ENCODE results near the gene FAM171A1.
"Not testable (repeated sequence)": the region's sequence is repeated elsewhere in the genome, so short reads cannot be mapped to it uniquely, and the experiment has no call there.

FAM171A1 gene

GRCh38 chr10:15345450-15345849 lies 25.6 kb downstream of the FAM171A1 start:
- DNase-seq (ENCODE audit: low read depth in 4 of 4, low spot score in 1 of 4), result no peak

DNA sequence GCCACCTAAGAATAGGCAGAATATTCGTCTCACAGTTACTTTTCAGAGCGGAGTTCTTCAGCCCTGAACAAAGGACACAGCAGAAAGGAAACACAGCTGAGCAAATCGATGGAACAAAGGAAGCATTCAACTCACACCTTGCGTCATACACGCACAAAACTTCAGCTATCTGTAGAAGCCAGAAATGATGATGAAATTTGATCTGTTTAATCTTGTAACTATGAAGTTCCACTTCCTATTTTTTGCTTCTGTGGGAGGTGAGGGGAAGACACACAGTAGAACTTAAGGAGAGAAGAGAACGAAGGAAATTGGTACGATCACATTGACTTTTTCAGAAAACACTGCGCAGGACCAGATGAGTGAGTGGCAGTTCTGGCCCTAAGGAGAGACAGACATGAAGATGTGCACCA lies 26.2 kb downstream of the FAM171A1 start:
- DNase-seq (ENCODE audit: low read depth in 4 of 4, low spot score in 1 of 4), result no peak

GRCh38 chr10:15344256-15344875 lies 26.7 kb downstream of the FAM171A1 start:
- no peak for DNase-seq (ENCODE audit: low read depth in 4 of 4, low spot score in 1 of 4)

- no peak for DNase-seq (ENCODE audit: low read depth in 4 of 4, low spot score in 1 of 4)
Measured at GRCh38 chr10:15342970-15343369, 28.1 kb downstream of the FAM171A1 start.

- DNase-seq (ENCODE audit: low read depth in 4 of 4, low spot score in 1 of 4), result no peak
Measured at GRCh38 chr10:15341502-15342128, 29.5 kb downstream of the FAM171A1 start.

DNA sequence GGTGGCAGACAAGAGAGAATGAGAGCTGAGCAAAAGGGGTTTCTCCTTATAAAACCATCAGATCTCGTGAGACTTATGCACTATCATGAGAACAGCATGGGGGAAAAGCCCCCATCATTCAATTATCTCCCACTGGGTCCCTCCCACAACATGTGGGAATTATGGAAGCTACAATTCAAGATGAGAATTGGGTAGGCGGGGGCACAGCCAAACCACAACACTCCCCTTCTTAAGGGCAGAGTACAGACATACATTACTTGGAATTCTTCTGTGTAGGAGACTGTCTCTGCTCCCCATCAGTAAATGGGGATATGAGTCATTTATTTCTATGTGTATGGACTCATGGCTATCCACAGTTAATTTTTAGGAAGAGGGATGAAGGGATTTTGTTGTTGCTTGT lies 31.2 kb downstream of the FAM171A1 start:
- DNase-seq (ENCODE audit: low read depth in 4 of 4, low spot score in 1 of 4), result no peak

GRCh38 chr10:15337441-15337923 lies 33.6 kb downstream of the FAM171A1 start:
- not testable (repeated sequence) for DNase-seq (ENCODE audit: low read depth in 4 of 4, low spot score in 1 of 4)

DNA sequence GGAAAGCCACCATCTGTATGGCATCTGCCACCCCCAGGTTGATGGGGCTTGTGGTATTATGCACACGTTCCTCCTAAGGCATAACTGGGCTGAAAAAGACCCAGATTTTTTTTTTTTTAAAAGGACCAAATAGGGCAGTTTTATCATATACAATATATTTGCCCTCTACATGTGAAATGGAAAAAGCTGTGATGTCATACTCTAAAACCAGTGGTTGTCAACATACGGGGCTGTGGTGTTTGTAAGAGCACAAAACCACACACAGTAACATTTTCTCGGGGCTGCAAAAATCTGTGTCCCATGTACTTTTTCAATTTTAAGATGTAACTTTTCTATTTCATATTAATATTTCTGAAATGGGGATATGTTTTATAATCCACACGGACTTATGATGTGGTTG lies 34.9 kb downstream of the FAM171A1 start:
- DNase-seq (ENCODE audit: low read depth in 4 of 4, low spot score in 1 of 4), result no peak

DNA sequence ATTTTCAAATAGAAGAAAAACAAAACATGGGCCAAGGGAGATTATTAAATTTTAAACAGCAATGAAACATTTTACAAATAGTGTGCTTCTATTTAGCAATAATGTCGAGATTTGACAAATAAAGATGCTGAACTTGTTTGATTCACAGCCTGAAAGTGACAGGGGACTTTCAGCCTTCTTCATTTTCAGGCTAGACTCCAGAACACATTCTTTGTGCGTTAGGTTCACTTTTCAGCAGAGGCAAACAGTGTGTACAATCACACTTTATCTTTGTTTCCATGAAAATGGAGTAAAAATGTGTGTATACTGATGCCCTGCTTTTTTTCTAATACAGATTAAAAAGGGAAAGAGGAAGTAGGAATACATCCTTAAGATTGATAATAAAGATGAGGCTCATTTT lies 35.6 kb downstream of the FAM171A1 start:
- no peak for DNase-seq (ENCODE audit: low read depth in 4 of 4, low spot score in 1 of 4)

GRCh38 chr10:15334650-15335323 lies 36.3 kb downstream of the FAM171A1 start:
- DNase-seq (ENCODE audit: low read depth in 4 of 4, low spot score in 1 of 4), result no peak

DNA sequence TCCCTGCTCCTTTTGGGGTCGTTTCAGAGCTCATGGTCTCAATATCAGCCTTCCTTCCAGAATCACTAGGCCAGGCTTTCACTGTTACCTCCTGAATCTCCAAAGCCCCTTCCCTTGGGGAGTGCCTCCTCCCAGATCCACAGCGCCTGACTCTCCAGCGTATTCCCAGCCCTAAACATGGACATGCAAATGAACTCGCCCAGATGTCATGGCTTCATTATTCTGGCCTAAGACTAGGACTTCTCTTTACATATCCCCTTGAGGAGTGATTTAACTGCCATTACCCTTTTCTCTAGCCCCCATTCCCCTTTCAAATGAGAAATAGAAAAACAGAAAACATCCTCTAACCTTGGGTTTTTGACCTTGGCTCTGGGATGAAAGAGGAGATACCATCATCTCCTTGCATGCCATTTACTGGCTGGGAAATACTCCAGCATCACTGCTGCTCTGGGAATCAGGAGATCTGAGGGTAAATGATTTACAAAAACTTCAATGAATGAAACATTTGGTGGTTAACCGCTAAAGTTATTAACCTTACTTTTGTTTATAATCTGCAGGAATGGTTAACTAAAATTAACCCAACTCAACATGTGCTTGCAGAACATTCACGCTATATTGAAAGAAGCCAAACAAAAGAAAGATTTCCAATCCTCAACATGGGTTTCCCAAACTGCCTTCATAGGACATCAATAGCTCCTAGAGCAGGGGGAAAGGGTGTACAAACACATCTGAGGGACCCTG lies 37.0 kb downstream of the FAM171A1 start:
- DNase-seq (ENCODE audit: low read depth in 4 of 4, low spot score in 1 of 4), result no peak

GRCh38 chr10:15333181-15333580 lies 37.9 kb downstream of the FAM171A1 start:
- DNase-seq (ENCODE audit: low read depth in 4 of 4, low spot score in 1 of 4), result not testable (repeated sequence)

- no peak for DNase-seq (ENCODE audit: low read depth in 4 of 4, low spot score in 1 of 4)
Measured at GRCh38 chr10:15331461-15331860, 39.6 kb downstream of the FAM171A1 start.

DNA sequence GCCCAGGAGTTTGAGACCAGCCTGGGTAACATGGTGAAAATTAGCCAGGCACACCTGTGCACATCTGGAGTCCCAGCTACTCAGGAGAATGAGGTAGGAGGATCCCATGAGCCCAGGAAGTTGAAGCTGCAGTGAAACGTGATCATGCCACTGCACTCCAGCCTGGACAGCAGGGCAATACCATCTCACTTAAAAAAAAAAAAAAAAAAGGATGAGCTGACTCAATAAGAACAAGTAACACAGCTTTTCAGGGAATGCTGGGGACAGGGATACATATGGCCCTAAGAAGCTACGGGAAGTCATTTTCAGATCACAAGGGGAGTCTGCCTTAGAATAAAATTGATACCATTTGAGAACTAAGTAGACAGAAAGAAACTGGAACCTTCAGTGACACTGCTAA lies 41.7 kb downstream of the FAM171A1 start:
- no peak for DNase-seq (ENCODE audit: low read depth in 4 of 4, low spot score in 1 of 4)

DNA sequence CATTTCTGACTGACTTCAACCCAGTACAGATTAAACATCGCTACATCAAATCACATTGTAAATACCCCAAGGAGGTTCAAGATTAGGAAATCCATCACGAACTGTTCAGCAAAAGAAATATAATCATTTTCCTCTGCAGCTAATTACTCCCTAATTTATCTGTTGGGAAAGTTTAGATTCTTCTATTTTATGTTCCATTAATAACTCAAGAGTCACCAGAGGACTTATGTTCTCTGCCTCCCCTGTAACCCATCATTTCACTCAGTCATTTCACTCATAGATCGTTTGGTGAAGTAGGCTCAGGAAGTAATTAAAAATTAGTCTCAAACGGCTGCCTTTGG lies 45.2 kb downstream of the FAM171A1 start:
- no peak for DNase-seq (ENCODE audit: low read depth in 4 of 4, low spot score in 1 of 4)

GRCh38 chr10:15325243-15325943 lies 45.7 kb downstream of the FAM171A1 start:
- DNase-seq (ENCODE audit: low read depth in 4 of 4, low spot score in 1 of 4), result no peak

- DNase-seq (ENCODE audit: low read depth in 4 of 4, low spot score in 1 of 4), result no peak
Measured at GRCh38 chr10:15324611-15325010, 46.5 kb downstream of the FAM171A1 start.

DNA sequence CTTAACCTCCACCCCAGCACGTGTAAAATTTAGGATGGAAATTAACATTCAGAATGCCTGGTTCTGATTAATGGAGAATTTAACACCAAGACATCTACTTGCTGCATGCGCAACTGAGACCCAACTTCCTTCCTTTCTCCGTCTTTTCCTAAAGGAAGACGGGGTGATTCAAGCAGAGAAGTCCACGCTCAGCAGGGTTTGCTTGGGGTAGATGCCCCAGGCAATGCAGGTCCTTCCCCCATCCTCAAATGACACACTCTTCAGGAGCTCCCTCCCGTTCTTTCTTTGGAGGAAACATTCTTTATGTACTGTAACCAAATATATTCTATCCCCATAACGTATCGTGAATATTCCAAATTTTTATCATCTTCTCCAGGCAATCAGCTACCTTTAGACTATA lies 47.0 kb downstream of the FAM171A1 start:
- DNase-seq (ENCODE audit: low read depth in 4 of 4, low spot score in 1 of 4), result no peak

GRCh38 chr10:15322356-15322755 lies 48.7 kb downstream of the FAM171A1 start:
- no peak for DNase-seq (ENCODE audit: low read depth in 4 of 4, low spot score in 1 of 4)

DNA sequence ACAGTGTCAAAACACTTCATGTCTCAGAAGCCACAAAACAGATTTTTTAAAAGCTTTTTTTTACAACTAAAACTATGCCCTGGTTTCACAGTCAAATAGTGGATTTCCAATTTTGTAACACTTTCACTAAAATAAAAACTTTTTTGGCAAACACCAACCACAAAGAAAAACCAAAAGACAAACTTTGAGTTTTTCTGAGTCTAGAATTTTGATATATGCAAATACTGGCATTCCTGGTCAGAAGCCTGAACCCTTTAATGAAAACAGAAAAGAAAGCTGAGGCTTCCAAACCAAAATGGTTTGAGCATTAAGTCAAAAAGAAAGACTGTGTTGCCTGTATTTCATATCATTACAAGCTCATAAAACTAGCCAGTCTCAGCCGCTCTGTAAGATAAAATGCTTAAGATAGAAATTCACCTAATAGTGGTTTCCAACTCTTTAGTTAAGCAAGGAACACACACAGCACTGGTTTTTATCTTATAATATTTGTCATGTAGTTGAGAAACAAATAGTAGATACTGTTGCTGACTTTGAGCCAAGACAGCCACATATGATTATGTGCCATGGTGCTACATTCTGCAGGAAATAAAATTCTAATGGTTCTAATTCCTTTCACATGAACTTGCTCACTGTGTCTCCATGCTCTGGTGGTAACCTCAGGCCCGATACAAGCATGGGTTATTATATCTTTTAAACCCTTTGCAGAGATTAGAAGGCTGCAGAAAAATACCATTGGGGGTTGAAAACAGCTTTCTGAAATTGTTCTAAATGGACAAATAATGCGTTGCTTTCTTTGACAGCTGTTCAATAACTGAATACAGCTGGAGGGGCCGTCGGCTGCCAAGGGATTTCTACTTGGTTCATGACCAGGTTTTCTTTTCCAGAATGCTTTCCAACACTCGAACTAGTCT lies 49.4 kb downstream of the FAM171A1 start:
- no peak for DNase-seq (ENCODE audit: low read depth in 4 of 4, low spot score in 1 of 4)

All from stimulated activated CD4-positive, alpha-beta T cell treated with anti-CD3 and anti-CD28 coated beads, Interleukin-1b, Interleukin-23, amount 100 ng/mL, for 24 hours (primary cell).